HepG2 (cell line): Measurements from ENCODE around the gene PGK1. TPM values are rescaled to one million over a fixed set of nuclear protein-coding genes. Genes with fewer than 3 reads are reported as not detected.

Experiments used
- ARNT ChIP-seq: fragments of 450-650 bp; IDR thresholded peaks from 2 replicates; pipeline ENCODE4 v1.6.1; 2017
- GABPB1 ChIP-seq: IDR thresholded peaks from 2 replicates; pipeline ENCODE4 v1.6.1; 2016; ENCODE audit warnings: mild to moderate bottlenecking, missing genetic modification reagents, moderate library complexity, missing compliant biosample characterization
- GTF3A ChIP-seq: sonication (generic); formaldehyde crosslinking; conservative IDR thresholded peaks from 2 replicates; pipeline ENCODE4 v1.4.0; 2020; ENCODE audit warnings: mild to moderate bottlenecking, missing genetic modification reagents
- HNF1B ChIP-seq: sonication (generic); formaldehyde crosslinking; IDR thresholded peaks from 2 replicates; pipeline ENCODE4 v1.5.1; 2020; ENCODE audit warnings: mild to moderate bottlenecking, moderate library complexity, missing genetic modification reagents
- LCORL ChIP-seq, 2 experiments: fragments of 450-650 bp in 1 of 2; sonication (generic) in 1 of 2; formaldehyde crosslinking in 1 of 2; IDR thresholded peaks; 2 replicates each; pipeline versions ENCODE4 v1.5.0 to v1.6.1; 2017 to 2020; ENCODE audit warnings: antibody characterized with exemption in 1 of 2, missing genetic modification reagents in 1 of 2
- MBD4 ChIP-seq: IDR thresholded peaks from 2 replicates; pipeline ENCODE4 v1.6.1; 2012; ENCODE audit warnings: low read length, inconsistent platforms, borderline replicate concordance
- MED8 ChIP-seq: sonication (generic); formaldehyde crosslinking; IDR thresholded peaks from 2 replicates; pipeline ENCODE4 v1.8.1; 2023; ENCODE audit warnings: mild to moderate bottlenecking, missing genetic modification reagents; ENCODE audit not compliant: insufficient replicate concordance
- POLR2G ChIP-seq: fragments of 200-400 bp; formaldehyde crosslinking; IDR thresholded peaks from 2 replicates; pipeline ENCODE4 v1.6.1; 2018; ENCODE audit warnings: mild to moderate bottlenecking, low read depth, low read length, moderate library complexity
- TCF7L2 ChIP-seq: IDR thresholded peaks from 2 replicates; pipeline ENCODE4 v1.6.1; 2011; ENCODE audit warnings: mild to moderate bottlenecking, low read depth, low read length, moderate library complexity
- TGIF2 ChIP-seq: IDR thresholded peaks from 2 replicates; pipeline ENCODE4 v1.6.1; 2016; ENCODE audit warnings: control low read depth, missing compliant biosample characterization
- TRIM24 ChIP-seq: sonication (generic); formaldehyde crosslinking; IDR thresholded peaks from 2 replicates; pipeline ENCODE4 v1.8.0; 2022; ENCODE audit warnings: mild to moderate bottlenecking, missing genetic modification reagents
- ZMAT3 ChIP-seq: sonication (generic); formaldehyde crosslinking; conservative IDR thresholded peaks from 2 replicates; pipeline ENCODE4 v1.7.0; 2021; ENCODE audit warnings: missing genetic modification reagents
- ZNF580 ChIP-seq: IDR thresholded peaks from 2 replicates; pipeline ENCODE4 v1.6.1; 2016; ENCODE audit warnings: low read depth, borderline replicate concordance
- ZNF607 ChIP-seq: sonication (generic); formaldehyde crosslinking; IDR thresholded peaks from 2 replicates; pipeline ENCODE4 v1.5.1; 2020; ENCODE audit warnings: missing genetic modification reagents, mild to moderate bottlenecking, borderline replicate concordance
- ZSCAN20 ChIP-seq: sonication (generic); formaldehyde crosslinking; IDR thresholded peaks from 2 replicates; pipeline ENCODE4 v1.4.0; 2020; ENCODE audit warnings: missing genetic modification reagents, mild to moderate bottlenecking, borderline replicate concordance
- polyA plus RNA-seq, 8 experiments: library from polyadenylated mRNA; depleted of rRNA in 3 of 8; stranded (reverse) in 7 of 8; unstranded in 1 of 8; fragments of >200 nt; fragmentation: Illumina TruSeq in 4 of 8; extraction: Trizol in 4 of 8; gene quantifications; 2 replicates each; pipeline versions ENCODE4 v1.2.1 to v1.2.3, GENCODE V29; 2011 to 2016; ENCODE audit warnings: low read depth in 4 of 8, missing spikeins in 1 of 8, mixed read lengths in 1 of 8; ENCODE audit not compliant: insufficient read depth in 1 of 8
- total RNA-seq, 5 experiments: library from RNA; depleted of rRNA; stranded (reverse); fragments of >200 nt; fragmentation: Illumina TruSeq; extraction: Trizol; gene quantifications; 2 replicates each; pipeline ENCODE4 v1.2.3, GENCODE V29; 2016; ENCODE audit warnings: low read depth in 1 of 5
- TF ChIP-seq, protein P1 (sequence below), 2 experiments: sonication (generic) in 1 of 2; formaldehyde crosslinking in 1 of 2; IDR thresholded peaks; 2 replicates each; pipeline versions ENCODE4 v1.4.0 to v1.6.1; 2016 to 2020; ENCODE audit warnings: borderline replicate concordance in 1 of 2, low read depth in 1 of 2, mild to moderate bottlenecking in 1 of 2, missing genetic modification reagents in 1 of 2
- TF ChIP-seq, protein P2 (sequence below): sonication (generic); formaldehyde crosslinking; IDR thresholded peaks from 2 replicates; pipeline ENCODE4 v1.4.0; 2020; ENCODE audit warnings: missing genetic modification reagents
- TF ChIP-seq, protein P3 (sequence below): IDR thresholded peaks from 2 replicates; pipeline ENCODE4 v1.6.1; 2012; ENCODE audit warnings: low read depth, low read length, improper control_type of control experiment

PGK1 gene
- total and polyA plus RNA-seq, 2 of the 13 experiments (the other 11 are each of a cell fraction or from before 2014, with no cell fraction given) = 325 to 1,274 TPM

DNA sequence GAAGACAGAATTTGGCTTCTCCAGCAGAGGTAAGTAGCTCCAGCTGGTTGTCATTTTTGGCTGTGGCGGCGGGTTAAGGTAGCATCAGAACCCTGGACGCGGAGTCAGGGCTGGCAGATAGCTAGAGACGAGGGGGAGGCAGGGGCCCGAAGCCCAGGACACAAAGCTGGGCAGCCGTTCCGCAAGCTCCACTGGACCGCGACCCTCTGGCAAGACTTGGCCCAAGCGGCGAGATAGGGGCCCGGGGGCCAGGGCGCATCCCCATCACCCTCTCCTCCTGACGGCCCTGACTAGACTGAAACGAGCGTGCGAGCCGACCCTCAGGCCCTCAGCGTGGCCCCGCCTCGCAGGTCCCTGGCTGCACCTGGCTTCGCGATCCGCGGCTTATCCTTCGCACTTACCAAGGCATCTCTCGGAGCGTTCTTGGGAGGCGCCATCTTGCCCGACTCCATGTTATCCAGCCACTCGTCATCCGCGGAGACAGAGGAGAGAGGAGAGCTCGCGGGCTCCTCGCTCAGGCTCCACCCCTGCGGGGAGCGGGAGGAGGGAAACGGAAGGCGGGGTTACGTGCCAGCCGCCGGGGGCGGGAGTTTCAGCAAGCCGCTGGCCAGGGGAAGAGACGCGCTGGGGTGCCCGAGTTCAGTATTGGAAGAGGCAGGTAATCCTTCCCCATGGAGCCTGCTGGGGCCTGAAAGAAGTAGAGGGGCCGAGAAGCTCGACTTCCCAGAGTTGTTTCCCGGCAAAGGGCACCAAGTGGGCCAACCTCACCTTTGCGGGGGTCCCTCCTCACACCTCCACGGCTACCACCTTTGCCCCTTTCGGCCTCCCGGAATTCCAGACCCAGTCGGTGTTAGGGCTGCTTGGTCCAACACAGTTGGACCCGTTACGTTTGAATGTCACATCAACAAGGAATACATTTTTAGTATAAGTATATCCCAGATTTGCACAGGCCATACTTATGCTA is 35.4 kb downstream of the PGK1 start, which contains the start of gene TAF9B (continued):
- TF ChIP-seq MBD4 (no peak), TRIM24 (no peak), ZNF580 (CRISPR knock-in tag) (no peak), GABPB1 (peak; percentile 73), HNF1B (CRISPR knock-in tag) (no peak), MED8 (CRISPR knock-in tag) (no peak), ZSCAN20 (CRISPR knock-in tag) (no peak), ARNT (no peak), TCF7L2 (no peak), POLR2G (peak; percentile 84), TGIF2 (CRISPR knock-in tag) (no peak), ZMAT3 (CRISPR knock-in tag) (no peak), GTF3A (no peak), LCORL (IDR thresholded peaks at IDR 0.05) (no peak), LCORL (CRISPR knock-in tag; IDR thresholded peaks at IDR 0.05) (no peak), ZNF607 (no peak)
- TF ChIP-seq, protein P1, sequence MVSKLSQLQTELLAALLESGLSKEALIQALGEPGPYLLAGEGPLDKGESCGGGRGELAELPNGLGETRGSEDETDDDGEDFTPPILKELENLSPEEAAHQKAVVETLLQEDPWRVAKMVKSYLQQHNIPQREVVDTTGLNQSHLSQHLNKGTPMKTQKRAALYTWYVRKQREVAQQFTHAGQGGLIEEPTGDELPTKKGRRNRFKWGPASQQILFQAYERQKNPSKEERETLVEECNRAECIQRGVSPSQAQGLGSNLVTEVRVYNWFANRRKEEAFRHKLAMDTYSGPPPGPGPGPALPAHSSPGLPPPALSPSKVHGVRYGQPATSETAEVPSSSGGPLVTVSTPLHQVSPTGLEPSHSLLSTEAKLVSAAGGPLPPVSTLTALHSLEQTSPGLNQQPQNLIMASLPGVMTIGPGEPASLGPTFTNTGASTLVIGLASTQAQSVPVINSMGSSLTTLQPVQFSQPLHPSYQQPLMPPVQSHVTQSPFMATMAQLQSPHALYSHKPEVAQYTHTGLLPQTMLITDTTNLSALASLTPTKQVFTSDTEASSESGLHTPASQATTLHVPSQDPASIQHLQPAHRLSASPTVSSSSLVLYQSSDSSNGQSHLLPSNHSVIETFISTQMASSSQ (IDR thresholded peaks at IDR 0.05; ENCODE audit: low read depth) = no peak
- TF ChIP-seq, protein P1 (CRISPR knock-in tag; IDR thresholded peaks at IDR 0.05; ENCODE audit: borderline replicate concordance) = no peak
- TF ChIP-seq, protein P2, sequence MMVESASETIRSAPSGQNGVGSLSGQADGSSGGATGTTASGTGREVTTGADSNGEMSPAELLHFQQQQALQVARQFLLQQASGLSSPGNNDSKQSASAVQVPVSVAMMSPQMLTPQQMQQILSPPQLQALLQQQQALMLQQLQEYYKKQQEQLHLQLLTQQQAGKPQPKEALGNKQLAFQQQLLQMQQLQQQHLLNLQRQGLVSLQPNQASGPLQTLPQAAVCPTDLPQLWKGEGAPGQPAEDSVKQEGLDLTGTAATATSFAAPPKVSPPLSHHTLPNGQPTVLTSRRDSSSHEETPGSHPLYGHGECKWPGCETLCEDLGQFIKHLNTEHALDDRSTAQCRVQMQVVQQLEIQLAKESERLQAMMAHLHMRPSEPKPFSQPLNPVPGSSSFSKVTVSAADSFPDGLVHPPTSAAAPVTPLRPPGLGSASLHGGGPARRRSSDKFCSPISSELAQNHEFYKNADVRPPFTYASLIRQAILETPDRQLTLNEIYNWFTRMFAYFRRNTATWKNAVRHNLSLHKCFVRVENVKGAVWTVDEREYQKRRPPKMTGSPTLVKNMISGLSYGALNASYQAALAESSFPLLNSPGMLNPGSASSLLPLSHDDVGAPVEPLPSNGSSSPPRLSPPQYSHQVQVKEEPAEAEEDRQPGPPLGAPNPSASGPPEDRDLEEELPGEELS (CRISPR knock-in tag) = no peak
- TF ChIP-seq, protein P3, sequence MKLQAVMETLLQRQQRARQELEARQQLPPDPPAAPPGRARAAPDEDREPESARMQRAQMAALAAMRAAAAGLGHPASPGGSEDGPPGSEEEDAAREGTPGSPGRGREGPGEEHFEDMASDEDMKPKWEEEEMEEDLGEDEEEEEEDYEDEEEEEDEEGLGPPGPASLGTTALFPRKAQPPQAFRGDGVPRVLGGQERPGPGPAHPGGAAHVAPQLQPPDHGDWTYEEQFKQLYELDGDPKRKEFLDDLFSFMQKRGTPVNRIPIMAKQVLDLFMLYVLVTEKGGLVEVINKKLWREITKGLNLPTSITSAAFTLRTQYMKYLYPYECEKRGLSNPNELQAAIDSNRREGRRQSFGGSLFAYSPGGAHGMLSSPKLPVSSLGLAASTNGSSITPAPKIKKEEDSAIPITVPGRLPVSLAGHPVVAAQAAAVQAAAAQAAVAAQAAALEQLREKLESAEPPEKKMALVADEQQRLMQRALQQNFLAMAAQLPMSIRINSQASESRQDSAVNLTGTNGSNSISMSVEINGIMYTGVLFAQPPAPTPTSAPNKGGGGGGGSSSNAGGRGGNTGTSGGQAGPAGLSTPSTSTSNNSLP = no peak
